Left ventricle myocardium inferior (tissue), 1 donor: ENCODE data around the gene KBTBD8. TPM values are rescaled to one million over a fixed set of nuclear protein-coding genes. Genes with fewer than 3 reads are reported as not detected.

Experiments
- DNase-seq: peaks from one replicate; pipeline ENCODE4 v3.0.0-alpha.2; 2020
- H3K27ac ChIP-seq: fragments of 200-600 bp; replicated peaks from 2 replicates; pipeline ENCODE4 v1.8.0; 2021
- H3K27me3 ChIP-seq: fragments of 200-600 bp; 2 replicates; pipeline ENCODE4 v1.8.0; 2021; ENCODE audit warnings: low read depth
- H3K36me3 ChIP-seq: fragments of 200-600 bp; 2 replicates; pipeline ENCODE4 v1.8.0; 2021
- H3K4me1 ChIP-seq: fragments of 200-600 bp; 2 replicates; pipeline ENCODE4 v1.8.0; 2021
- H3K4me3 ChIP-seq: fragments of 200-600 bp; 2 replicates; pipeline ENCODE4 v1.8.0; 2021; ENCODE audit warnings: mild to moderate bottlenecking, moderate library complexity
- H3K9me3 ChIP-seq: fragments of 200-600 bp; replicated peaks from 2 replicates; pipeline ENCODE4 v1.8.0; 2021
- intact Hi-C: fragments of 100-400 bp; cut with micrococcal nuclease; formaldehyde crosslinking; loops from one replicate; pipeline ENCODE4 v1.11.0; 2022
- total RNA-seq: library from RNA; stranded (reverse); fragmentation: NEBNext Ultra II Directional; extraction: Animal tissue kit (Norgen Biotek cat#: 25700); gene quantifications from one replicate; pipeline ENCODE4 v1.2.1, GENCODE V29; 2021
- TF ChIP-seq, protein P1 (sequence below): fragments of 200-600 bp; IDR thresholded peaks from 2 replicates; pipeline ENCODE4 v1.8.0; 2021; ENCODE audit warnings: antibody characterized with exemption, mild to moderate bottlenecking, borderline replicate concordance
- donor health status: DM: no; HTN: yes; CAD: no; lungs with severe emphysema.

KBTBD8 gene
- total RNA-seq, 1 donor from 2014 or later = 3.6 TPM

DNA sequence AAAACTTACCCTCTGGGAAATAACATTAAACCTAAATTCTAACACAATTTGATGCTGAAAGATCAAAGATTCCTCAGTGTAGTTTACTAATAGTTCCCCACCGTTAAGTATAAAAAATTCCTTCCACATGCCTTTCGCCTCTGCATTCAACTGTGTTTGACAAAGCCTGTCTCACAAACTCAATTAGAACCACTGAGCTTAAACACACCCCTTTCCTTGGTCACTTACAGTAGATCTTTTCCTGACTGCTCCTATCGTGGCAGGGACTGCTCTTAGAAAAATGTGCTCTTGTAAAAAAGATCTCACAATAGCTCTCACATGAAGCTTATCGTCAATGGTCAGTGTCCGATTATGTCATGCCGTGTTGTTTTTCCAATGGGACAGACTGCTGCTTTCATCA lies 8.9 kb upstream of the KBTBD8 start:
- Histone ChIP-seq H3K4me3 (no peak overlapping the region), H3K9me3 (no peaks in the 10 kb centered on the region), H3K36me3 (no peaks in the 10 kb centered on the region), H3K4me1 (no peaks in the 10 kb centered on the region), H3K27me3 (peaks cover 7% of the 10 kb centered on the region), H3K27ac (no peak overlapping the region)
- no peak for DNase-seq
- intact Hi-C loops = no loop called here
- TF ChIP-seq, protein P1, sequence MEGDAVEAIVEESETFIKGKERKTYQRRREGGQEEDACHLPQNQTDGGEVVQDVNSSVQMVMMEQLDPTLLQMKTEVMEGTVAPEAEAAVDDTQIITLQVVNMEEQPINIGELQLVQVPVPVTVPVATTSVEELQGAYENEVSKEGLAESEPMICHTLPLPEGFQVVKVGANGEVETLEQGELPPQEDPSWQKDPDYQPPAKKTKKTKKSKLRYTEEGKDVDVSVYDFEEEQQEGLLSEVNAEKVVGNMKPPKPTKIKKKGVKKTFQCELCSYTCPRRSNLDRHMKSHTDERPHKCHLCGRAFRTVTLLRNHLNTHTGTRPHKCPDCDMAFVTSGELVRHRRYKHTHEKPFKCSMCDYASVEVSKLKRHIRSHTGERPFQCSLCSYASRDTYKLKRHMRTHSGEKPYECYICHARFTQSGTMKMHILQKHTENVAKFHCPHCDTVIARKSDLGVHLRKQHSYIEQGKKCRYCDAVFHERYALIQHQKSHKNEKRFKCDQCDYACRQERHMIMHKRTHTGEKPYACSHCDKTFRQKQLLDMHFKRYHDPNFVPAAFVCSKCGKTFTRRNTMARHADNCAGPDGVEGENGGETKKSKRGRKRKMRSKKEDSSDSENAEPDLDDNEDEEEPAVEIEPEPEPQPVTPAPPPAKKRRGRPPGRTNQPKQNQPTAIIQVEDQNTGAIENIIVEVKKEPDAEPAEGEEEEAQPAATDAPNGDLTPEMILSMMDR = no peak

DNA sequence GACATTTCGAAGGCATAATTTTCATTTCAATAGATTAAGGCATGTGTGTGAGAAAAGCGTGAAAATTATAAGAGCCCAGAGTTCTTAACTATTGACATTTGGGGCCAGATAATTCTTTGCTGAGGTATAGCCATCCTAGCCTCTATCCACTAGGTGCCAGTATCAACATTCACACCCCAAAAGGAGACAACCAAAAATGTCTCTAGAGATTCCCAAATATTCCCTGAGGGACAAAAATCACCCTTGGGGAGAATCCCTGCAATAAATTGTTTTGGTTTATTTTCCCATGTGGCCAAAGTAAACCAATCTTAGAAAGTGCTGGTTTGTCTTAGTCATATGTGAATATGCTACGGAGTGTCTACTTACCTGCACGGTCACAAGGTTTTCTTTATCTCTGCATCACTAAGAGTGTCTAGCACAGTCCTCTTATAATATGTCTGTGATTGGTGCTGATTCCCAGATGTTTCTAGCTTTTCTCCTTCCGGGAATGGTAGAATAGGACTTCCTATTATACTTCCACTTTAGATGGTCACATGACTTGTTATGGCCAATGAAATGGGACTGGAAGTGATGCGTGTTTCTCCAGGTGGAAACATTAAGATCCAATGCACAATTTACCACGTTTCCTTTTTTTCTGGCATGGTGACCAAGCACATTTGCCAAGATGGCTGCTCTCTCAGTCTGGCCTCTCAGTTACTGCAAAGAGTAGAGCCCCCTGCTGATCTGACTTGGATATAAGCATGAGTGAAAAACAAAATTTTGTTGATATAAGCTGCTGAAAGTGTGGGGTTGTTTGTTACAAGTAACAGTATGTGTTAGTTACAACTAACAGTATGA lies 8.0 kb upstream of the KBTBD8 start:
- DNase-seq = no peak
- no peak overlapping the region for H3K27ac ChIP-seq
- peak overlapping the region; percentile 43 for H3K4me3 ChIP-seq
- no peaks in the 10 kb centered on the region for H3K9me3 ChIP-seq
- intact Hi-C loops = no loop called here
- H3K36me3 ChIP-seq = no peaks in the 10 kb centered on the region
- TF ChIP-seq, protein P1 = peak; percentile 69
- peaks cover 7% of the 10 kb centered on the region for H3K27me3 ChIP-seq
- no peaks in the 10 kb centered on the region for H3K4me1 ChIP-seq

DNA sequence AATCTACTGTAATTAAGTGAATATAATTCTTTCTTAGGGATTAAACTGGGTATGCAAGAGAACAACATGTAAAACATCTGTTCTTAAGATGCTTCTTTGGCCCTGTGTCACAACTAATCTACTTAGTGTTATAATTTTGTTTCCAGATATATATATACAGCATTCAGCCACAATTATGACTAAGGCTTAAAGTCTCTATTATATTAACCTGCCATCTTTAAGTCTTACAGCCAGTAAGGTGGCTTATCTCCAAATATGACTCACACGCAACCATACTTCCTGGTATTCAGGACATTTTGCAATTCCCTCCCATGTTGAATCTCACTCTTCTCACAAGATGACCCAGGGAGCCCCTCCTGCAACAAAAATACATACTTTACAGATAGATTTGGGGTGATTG lies 6.6 kb upstream of the KBTBD8 start:
- Histone ChIP-seq H3K36me3 (no peaks in the 10 kb centered on the region), H3K4me3 (no peak overlapping the region), H3K27me3 (peaks cover 7% of the 10 kb centered on the region), H3K9me3 (no peaks in the 10 kb centered on the region), H3K4me1 (no peaks in the 10 kb centered on the region), H3K27ac (no peak overlapping the region)
- intact Hi-C loops = no loop called here
- DNase-seq = no peak
- TF ChIP-seq, protein P1 = no peak

DNA sequence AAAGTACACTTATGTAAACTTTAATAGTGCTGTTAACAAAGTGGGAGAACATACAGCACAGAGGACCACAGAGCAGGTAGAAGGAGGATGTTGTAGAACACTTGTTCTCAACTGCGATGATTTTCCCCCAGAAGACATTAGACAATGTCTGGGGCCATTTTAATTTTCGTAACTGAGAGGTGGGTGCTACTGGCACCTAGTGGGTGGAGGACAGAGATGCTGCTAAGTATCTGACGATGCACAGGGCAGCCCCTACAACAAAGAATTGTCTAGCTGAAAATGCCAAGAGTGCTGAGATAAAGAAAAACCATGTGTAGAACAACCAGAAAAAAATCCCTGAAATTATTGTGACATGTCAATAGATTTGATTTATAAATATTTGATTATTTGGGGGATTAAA lies 5.0 kb upstream of the KBTBD8 start:
- no peak overlapping the region for H3K4me3 ChIP-seq
- peaks cover 7% of the 10 kb centered on the region for H3K27me3 ChIP-seq
- H3K27ac ChIP-seq = no peak overlapping the region
- intact Hi-C loops = no loop called here
- no peaks in the 10 kb centered on the region for H3K9me3 ChIP-seq
- TF ChIP-seq, protein P1 = no peak
- no peaks in the 10 kb centered on the region for H3K36me3 ChIP-seq
- H3K4me1 ChIP-seq = peaks cover 6% of the 10 kb centered on the region
- no peak for DNase-seq

DNA sequence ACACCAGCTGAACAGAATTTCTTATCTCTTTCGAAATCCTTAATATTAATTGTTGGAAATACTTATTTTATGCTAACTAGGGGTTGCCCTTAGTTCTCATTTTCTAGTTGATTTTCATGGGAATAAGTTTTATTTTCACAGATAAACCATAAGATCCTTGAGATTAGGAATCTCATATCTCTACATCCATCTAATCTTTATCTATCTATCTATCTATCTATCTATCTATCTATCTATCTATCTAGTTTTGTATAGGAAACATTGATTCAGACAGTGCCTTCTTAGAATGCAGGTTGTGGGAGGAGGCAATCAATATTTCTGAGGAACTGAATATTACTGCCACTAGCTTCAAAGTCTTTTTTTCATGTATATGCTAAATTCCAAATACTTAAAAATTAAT lies 3.5 kb upstream of the KBTBD8 start:
- Histone ChIP-seq H3K27me3 (peaks cover 7% of the 10 kb centered on the region), H3K36me3 (no peaks in the 10 kb centered on the region), H3K4me3 (no peak overlapping the region), H3K4me1 (peaks cover 20% of the 10 kb centered on the region), H3K27ac (no peak overlapping the region), H3K9me3 (no peaks in the 10 kb centered on the region)
- intact Hi-C loops = no loop called here
- TF ChIP-seq, protein P1 = no peak
- no peak for DNase-seq
